HepG2 (cell line): ENCODE measurements around the gene ZBTB48. TPM values are rescaled to one million over a fixed set of nuclear protein-coding genes. Genes with fewer than 3 reads are reported as not detected.

Experiments
- CHD4 ChIP-seq: fragments of 200-600 bp; sonication (generic); IDR thresholded peaks from 2 replicates; pipeline ENCODE4 v1.7.0; 2017; ENCODE audit warnings: mild to moderate bottlenecking, low read length, borderline replicate concordance
- MED8 ChIP-seq: sonication (generic); formaldehyde crosslinking; IDR thresholded peaks from 2 replicates; pipeline ENCODE4 v1.8.1; 2023; ENCODE audit warnings: mild to moderate bottlenecking, missing genetic modification reagents; ENCODE audit not compliant: insufficient replicate concordance
- RXRB ChIP-seq: IDR thresholded peaks from 2 replicates; pipeline ENCODE4 v1.6.1; 2016; ENCODE audit warnings: borderline replicate concordance, missing genetic modification reagents, missing compliant biosample characterization
- SP1 ChIP-seq, 2 experiments: fragments of 450-650 bp in 1 of 2; sonication (generic) in 1 of 2; formaldehyde crosslinking in 1 of 2; IDR thresholded peaks; 2 replicates each; pipeline versions ENCODE4 v1.4.0 to v1.6.1; 2016 to 2020; ENCODE audit warnings: missing genetic modification reagents in 1 of 2
- ZBTB37 ChIP-seq: sonication (generic); formaldehyde crosslinking; IDR thresholded peaks from 2 replicates; pipeline ENCODE4 v1.4.0; 2020; ENCODE audit warnings: mild to moderate bottlenecking, missing genetic modification reagents
- polyA plus RNA-seq, 8 experiments: library from polyadenylated mRNA; depleted of rRNA in 3 of 8; stranded (reverse) in 7 of 8; unstranded in 1 of 8; fragments of >200 nt; fragmentation: Illumina TruSeq in 4 of 8; extraction: Trizol in 4 of 8; gene quantifications; 2 replicates each; pipeline versions ENCODE4 v1.2.1 to v1.2.3, GENCODE V29; 2011 to 2016; ENCODE audit warnings: low read depth in 4 of 8, missing spikeins in 1 of 8, mixed read lengths in 1 of 8; ENCODE audit not compliant: insufficient read depth in 1 of 8
- total RNA-seq, 5 experiments: library from RNA; depleted of rRNA; stranded (reverse); fragments of >200 nt; fragmentation: Illumina TruSeq; extraction: Trizol; gene quantifications; 2 replicates each; pipeline ENCODE4 v1.2.3, GENCODE V29; 2016; ENCODE audit warnings: low read depth in 1 of 5
- TF ChIP-seq, protein P1 (sequence below), 2 experiments: fragments of 450-650 bp in 1 of 2; sonication (generic) in 1 of 2; formaldehyde crosslinking; IDR thresholded peaks; 2 replicates each; pipeline versions ENCODE4 v1.5.0 to v1.8.0; 2020 to 2022; ENCODE audit warnings: mild to moderate bottlenecking in 1 of 2, missing genetic modification reagents in 1 of 2
- TF ChIP-seq, protein P2 (sequence below): sonication (generic); formaldehyde crosslinking; IDR thresholded peaks from 2 replicates; pipeline ENCODE4 v1.4.0; 2020; ENCODE audit warnings: missing genetic modification reagents
- TF ChIP-seq, protein P3 (sequence below): sonication (generic); formaldehyde crosslinking; IDR thresholded peaks from 2 replicates; pipeline ENCODE4 v1.4.0; 2020; ENCODE audit warnings: mild to moderate bottlenecking, missing genetic modification reagents

ZBTB48 gene
- total and polyA plus RNA-seq, 2 of the 13 experiments (the other 11 are each of a cell fraction or from before 2014, with no cell fraction given), result 13.0 to 17.1 TPM

DNA sequence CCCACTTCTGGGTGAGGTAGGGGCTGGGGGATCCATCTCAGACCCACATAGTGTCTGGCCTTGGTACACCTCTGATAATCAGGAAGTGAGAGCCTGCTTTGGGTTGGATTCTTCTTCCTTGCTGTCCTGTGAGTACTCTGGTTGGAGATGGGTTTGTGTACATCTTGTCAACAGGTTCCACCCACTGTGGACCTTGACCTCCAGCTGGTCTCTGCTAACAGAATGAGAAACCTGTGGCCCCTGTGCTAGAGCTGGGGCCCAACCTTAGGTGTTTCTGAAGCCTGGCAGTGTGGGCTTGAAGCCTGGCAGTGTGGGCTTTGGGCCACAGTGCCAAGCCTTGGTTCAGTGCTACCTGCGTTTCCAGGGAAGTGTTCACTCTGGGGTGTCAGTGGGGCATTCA lies 2.6 kb downstream of the ZBTB48 start (continued):
- TF ChIP-seq, protein P1, sequence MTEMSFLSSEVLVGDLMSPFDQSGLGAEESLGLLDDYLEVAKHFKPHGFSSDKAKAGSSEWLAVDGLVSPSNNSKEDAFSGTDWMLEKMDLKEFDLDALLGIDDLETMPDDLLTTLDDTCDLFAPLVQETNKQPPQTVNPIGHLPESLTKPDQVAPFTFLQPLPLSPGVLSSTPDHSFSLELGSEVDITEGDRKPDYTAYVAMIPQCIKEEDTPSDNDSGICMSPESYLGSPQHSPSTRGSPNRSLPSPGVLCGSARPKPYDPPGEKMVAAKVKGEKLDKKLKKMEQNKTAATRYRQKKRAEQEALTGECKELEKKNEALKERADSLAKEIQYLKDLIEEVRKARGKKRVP (CRISPR knock-in tag; IDR thresholded peaks at IDR 0.05), result no peak
- TF ChIP-seq SP1 (IDR thresholded peaks at IDR 0.05) (no peak), SP1 (CRISPR knock-in tag; IDR thresholded peaks at IDR 0.05) (peak; percentile 74), CHD4 (no peak), MED8 (CRISPR knock-in tag) (no peak), ZBTB37 (CRISPR knock-in tag) (no peak), RXRB (peak; percentile 80)
- TF ChIP-seq, protein P2, sequence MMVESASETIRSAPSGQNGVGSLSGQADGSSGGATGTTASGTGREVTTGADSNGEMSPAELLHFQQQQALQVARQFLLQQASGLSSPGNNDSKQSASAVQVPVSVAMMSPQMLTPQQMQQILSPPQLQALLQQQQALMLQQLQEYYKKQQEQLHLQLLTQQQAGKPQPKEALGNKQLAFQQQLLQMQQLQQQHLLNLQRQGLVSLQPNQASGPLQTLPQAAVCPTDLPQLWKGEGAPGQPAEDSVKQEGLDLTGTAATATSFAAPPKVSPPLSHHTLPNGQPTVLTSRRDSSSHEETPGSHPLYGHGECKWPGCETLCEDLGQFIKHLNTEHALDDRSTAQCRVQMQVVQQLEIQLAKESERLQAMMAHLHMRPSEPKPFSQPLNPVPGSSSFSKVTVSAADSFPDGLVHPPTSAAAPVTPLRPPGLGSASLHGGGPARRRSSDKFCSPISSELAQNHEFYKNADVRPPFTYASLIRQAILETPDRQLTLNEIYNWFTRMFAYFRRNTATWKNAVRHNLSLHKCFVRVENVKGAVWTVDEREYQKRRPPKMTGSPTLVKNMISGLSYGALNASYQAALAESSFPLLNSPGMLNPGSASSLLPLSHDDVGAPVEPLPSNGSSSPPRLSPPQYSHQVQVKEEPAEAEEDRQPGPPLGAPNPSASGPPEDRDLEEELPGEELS (CRISPR knock-in tag), result peak; percentile 90
- TF ChIP-seq, protein P3, sequence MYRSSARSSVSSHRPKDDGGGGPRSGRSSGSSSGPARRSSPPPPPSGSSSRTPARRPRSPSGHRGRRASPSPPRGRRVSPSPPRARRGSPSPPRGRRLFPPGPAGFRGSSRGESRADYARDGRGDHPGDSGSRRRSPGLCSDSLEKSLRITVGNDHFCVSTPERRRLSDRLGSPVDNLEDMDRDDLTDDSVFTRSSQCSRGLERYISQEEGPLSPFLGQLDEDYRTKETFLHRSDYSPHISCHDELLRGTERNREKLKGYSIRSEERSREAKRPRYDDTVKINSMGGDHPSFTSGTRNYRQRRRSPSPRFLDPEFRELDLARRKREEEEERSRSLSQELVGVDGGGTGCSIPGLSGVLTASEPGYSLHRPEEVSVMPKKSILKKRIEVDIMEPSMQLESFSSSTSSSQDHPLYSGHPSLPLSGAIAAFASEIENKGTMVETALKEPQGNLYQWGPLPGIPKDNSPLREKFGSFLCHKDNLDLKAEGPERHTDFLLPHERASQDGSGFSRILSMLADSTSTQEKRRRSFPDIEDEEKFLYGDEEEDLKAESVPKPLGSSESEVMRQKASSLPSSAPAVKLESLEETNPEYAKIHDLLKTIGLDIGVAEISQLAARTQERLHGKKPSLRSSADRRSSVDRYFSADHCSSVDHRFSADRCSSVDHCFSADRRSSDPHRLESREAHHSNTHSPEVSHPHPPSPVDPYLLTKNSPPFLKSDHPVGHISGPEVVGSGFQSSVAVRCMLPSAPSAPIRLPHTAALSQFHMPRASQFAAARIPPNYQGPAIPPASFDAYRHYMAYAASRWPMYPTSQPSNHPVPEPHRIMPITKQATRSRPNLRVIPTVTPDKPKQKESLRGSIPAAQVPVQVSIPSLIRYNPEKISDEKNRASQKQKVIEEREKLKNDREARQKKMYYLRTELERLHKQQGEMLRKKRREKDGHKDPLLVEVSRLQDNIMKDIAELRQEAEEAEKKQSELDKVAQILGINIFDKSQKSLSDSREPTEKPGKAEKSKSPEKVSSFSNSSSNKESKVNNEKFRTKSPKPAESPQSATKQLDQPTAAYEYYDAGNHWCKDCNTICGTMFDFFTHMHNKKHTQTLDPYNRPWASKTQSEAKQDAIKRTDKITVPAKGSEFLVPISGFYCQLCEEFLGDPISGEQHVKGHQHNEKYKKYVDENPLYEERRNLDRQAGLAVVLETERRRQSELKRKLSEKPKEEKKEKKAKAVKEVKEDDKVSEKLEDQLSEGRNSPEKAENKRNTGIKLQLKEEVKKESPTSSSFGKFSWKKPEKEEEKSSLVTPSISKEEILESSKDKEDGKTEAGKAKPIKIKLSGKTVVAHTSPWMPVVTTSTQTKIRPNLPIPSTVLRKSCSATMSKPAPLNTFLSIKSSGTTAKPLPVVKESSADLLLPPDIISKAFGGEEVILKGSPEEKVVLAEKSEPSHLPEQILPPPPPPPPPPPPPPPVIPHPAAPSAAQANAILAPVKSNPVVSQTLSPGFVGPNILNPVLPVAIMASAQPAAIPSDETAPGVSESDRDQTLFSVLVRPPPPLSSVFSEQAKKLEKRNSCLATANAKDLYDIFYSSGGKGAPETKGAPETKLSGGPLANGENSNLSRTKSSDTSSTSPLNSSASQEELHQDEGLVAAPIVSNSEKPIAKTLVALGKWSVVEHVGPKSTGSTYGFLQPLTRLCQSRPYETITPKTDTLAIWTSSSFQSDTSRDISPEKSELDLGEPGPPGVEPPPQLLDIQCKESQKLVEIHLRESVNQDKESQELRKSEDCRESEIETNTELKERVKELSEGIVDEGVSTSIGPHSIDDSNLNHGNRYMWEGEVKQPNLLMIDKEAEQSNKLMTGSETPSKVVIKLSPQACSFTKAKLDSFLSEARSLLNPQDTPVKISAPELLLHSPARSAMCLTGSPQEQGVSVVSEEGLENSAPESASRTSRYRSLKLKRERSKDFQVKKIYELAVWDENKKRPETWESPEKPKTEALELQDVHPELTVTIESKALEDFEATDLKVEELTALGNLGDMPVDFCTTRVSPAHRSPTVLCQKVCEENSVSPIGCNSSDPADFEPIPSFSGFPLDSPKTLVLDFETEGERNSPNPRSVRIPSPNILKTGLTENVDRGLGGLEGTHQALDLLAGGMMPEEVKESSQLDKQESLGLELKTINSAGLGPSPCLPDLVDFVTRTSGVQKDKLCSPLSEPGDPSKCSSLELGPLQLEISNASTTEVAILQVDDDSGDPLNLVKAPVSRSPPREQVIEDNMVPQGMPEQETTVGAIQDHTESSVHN (CRISPR knock-in tag), result no peak
